Progenitor cell of endocrine pancreas (in vitro differentiated cells): ENCODE data around the gene CDKN3. TPM values are rescaled to one million over a fixed set of nuclear protein-coding genes. Genes with fewer than 3 reads are reported as not detected.
"Not testable (repeated sequence)": the region's sequence is repeated elsewhere in the genome, so short reads cannot be mapped to it uniquely, and the experiment has no call there.

Source experiments
- DNase-seq: peaks from one replicate; pipeline ENCODE4 v3.0.0; 2021; ENCODE audit warnings: low spot score; ENCODE audit not compliant: unreplicated experiment
- H3K27ac Mint-ChIP-seq: 2 replicates; pipeline ENCODE4 v1.8.0; 2021; ENCODE audit warnings: mild to moderate bottlenecking, moderate library complexity, mixed read lengths
- H3K27me3 Mint-ChIP-seq: 2 replicates; pipeline ENCODE4 v1.8.0; 2021; ENCODE audit warnings: mixed read lengths
- H3K36me3 Mint-ChIP-seq: 2 replicates; pipeline ENCODE4 v1.8.0; 2022; ENCODE audit warnings: mixed read lengths; ENCODE audit not compliant: insufficient read depth
- H3K4me1 Mint-ChIP-seq: 2 replicates; pipeline ENCODE4 v1.8.0; 2021; ENCODE audit warnings: low read depth, mixed read lengths
- H3K4me3 Mint-ChIP-seq: 2 replicates; pipeline ENCODE4 v1.8.0; 2021; ENCODE audit warnings: low read depth, mild to moderate bottlenecking, moderate library complexity, mixed read lengths
- H3K9me3 Mint-ChIP-seq: 2 replicates; pipeline ENCODE4 v1.8.0; 2021; ENCODE audit warnings: low read depth, mixed read lengths
- total RNA-seq: library from RNA; stranded (reverse); gene quantifications from 2 replicates; pipeline ENCODE4 v1.2.1, GENCODE V29; 2021
- TF ChIP-seq, protein P1 (sequence below): fragments of 200-600 bp; sonication (generic); IDR thresholded peaks from one replicate; pipeline ENCODE4 v1.5.0; 2021; ENCODE audit warnings: antibody characterized with exemption, mild to moderate bottlenecking; ENCODE audit not compliant: unreplicated experiment

CDKN3 gene
- total RNA-seq, 1 donor from 2014 or later: 20.5 TPM

DNA sequence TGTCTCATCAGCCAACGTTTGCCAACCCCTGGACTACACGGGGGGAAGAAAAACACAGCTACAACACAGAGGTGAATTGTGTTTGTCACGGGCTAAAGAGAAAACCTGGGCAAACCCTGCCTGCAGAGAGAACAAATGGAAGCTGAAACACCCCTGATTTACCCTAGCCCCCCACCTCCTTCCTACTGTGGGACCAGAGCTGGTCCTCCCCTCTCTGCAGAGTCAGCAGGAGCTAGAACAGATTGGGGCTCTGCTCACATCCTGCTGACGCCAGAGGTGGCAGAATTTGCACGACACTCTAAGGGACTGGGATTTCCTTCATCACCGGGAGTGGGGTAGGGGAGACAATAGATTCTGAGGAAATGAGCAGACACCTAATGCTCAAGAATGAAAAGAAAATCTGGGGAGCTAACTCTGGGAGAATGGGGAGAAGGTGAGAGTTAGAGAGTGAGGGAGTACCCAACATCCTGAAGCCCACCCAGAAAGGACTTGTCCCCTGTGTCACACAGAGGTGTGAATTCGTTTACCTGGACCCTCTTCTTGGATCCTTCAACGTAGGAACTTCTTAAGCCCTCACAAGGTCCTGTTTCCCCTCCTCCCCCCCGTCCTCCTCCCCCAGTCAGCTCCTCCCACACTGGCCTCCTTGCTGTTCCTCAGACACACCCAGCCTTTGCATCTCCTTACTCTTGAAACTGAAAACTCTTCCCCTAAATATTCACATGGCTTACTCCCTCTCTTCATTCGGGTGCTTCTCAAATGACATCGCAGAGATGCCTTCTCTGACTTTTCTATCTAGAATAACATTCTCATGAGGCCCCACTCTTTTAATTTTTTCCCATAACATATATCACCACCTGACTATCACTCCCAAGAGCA is 26.2 kb upstream of the CDKN3 start:
- Mint-ChIP-seq H3K36me3 (no peaks in the 10 kb centered on the region), H3K4me3 (no peak overlapping the region), H3K9me3 (no peaks in the 10 kb centered on the region), H3K27ac (no peak overlapping the region), H3K27me3 (no peaks in the 10 kb centered on the region), H3K4me1 (peaks cover 23% of the 10 kb centered on the region)
- TF ChIP-seq, protein P1, sequence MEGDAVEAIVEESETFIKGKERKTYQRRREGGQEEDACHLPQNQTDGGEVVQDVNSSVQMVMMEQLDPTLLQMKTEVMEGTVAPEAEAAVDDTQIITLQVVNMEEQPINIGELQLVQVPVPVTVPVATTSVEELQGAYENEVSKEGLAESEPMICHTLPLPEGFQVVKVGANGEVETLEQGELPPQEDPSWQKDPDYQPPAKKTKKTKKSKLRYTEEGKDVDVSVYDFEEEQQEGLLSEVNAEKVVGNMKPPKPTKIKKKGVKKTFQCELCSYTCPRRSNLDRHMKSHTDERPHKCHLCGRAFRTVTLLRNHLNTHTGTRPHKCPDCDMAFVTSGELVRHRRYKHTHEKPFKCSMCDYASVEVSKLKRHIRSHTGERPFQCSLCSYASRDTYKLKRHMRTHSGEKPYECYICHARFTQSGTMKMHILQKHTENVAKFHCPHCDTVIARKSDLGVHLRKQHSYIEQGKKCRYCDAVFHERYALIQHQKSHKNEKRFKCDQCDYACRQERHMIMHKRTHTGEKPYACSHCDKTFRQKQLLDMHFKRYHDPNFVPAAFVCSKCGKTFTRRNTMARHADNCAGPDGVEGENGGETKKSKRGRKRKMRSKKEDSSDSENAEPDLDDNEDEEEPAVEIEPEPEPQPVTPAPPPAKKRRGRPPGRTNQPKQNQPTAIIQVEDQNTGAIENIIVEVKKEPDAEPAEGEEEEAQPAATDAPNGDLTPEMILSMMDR: no peak
- DNase-seq: no peak

DNA sequence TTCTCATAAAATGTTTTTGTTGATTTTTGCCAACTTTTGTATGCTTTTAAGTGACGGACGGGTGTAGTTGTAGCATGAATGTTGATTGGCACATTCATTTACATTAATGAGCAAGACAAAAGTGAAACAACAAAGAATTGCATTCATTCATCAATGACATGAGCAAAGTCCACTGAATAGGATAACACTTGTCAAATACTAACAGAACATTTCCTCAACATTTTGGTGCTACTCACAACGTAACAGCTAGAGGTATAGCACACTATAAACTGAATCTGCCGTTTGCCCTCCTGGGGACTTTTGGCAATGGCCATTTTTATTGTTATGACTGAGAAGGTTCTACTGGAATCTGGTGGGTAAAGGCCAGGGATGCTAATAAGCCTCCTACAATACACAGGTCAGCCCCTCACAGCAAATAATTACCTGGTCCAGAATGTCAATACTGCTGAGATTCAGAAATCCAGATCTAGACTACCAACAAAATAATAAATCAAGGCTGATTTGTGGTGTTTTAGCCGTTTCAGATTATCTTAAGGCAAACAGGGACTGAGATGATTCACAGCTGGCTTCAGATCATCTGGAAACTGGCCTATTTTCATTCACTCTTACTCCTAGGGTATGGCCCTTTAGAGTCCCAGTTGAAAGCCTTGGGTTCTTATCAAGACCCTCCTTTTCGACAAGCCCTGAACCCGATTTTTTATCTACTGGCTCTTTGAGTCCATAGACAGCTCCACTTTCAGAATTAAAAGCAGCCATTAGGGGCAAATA is 22.5 kb upstream of the CDKN3 start:
- H3K27me3 Mint-ChIP-seq: no peaks in the 10 kb centered on the region
- H3K27ac Mint-ChIP-seq: no peak overlapping the region
- no peaks in the 10 kb centered on the region for H3K9me3 Mint-ChIP-seq
- H3K4me1 Mint-ChIP-seq: peaks cover 7% of the 10 kb centered on the region
- H3K4me3 Mint-ChIP-seq: no peak overlapping the region
- DNase-seq: no peak
- TF ChIP-seq, protein P1: no peak
- no peaks in the 10 kb centered on the region for H3K36me3 Mint-ChIP-seq

DNA sequence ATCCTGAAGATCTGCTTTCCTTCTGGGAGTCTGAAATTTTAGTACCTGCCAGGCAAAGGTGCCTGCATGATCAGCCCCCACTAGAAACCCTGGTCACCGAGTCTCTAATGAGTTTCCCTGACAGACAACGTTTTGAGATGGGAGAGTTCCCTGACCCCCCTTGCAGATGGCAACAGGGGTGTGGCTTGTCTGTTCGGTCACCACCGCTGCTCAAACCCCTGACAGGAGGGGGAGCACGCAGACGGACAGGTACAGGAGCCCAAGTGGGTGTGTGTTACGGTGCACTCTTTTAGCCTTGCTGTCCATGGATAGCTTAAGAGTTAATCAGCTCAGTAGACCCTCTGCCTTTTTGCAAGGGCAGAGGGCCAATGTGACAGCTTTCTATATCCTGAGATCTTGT is 19.3 kb upstream of the CDKN3 start:
- H3K4me3 Mint-ChIP-seq: no peak overlapping the region
- no peaks in the 10 kb centered on the region for H3K27me3 Mint-ChIP-seq
- H3K27ac Mint-ChIP-seq: no peak overlapping the region
- TF ChIP-seq, protein P1: no peak
- H3K36me3 Mint-ChIP-seq: no peaks in the 10 kb centered on the region
- DNase-seq: no peak
- H3K4me1 Mint-ChIP-seq: peaks cover 5% of the 10 kb centered on the region
- peaks cover 9% of the 10 kb centered on the region for H3K9me3 Mint-ChIP-seq

DNA sequence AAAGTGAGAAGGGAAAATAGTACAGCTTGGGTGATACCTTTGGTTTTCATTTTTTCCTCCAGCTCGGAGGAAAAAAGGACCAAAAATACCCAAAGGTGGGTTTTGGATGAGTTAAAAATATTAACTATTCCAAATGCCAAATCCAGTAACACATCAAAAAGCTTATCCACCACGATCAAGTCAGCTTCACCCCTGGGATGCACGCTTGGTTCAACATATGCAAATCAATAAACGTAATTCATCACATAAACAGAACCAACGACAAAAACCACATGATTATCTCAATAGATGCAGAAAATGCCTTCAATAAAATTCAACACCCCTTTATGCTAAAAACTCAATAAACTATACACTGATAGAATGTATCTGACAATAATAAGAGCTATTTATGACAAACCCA is 17.9 kb upstream of the CDKN3 start:
- not testable (repeated sequence) for H3K4me1 Mint-ChIP-seq

DNA sequence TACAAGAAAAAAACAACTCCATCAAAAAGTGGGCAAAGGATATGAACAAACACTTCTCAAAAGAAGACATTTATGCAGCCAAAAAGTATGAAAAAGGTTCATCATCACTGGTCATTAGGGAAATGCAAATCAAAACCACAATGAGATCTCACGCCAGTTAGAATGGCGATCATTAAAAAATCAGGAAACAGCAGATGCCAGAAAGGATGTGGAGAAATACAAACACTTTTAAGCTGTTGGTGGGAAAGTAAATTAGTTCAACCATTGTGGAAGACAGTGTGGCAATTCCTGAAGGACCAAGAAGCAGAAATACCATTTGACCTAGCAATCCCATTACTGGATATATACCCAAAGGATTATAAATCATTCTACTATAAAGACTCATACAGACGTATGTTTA is 16.2 kb upstream of the CDKN3 start:
- H3K36me3 Mint-ChIP-seq, H3K9me3 Mint-ChIP-seq, H3K4me1 Mint-ChIP-seq, H3K27me3 Mint-ChIP-seq, H3K4me3 Mint-ChIP-seq, DNase-seq, H3K27ac Mint-ChIP-seq: not testable (repeated sequence)

More for the DNA sequence above, 17.9 kb upstream of the CDKN3 start:
- DNase-seq, H3K27me3 Mint-ChIP-seq, H3K36me3 Mint-ChIP-seq, H3K4me3 Mint-ChIP-seq, H3K27ac Mint-ChIP-seq, H3K9me3 Mint-ChIP-seq: not testable (repeated sequence)

DNA sequence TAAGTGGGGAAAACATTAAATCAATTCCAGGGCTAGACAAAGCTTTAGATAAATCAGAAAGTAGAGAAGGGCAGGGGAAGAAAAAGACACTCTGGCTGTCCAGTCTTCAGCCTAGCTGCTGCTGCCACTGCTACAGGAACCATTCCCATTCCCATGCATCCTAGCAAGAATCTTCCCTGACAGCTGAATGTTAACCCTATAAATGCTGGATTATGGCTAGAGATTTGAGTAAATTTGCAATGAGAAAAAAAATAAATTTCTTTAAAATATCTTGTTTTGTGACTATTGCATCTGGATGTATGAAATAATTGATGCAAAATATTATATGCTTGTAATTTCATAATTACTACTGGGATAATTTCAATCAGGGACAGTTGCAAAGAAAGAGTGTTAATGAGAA is 15.0 kb upstream of the CDKN3 start:
- H3K4me3 Mint-ChIP-seq: no peak overlapping the region
- no peak overlapping the region for H3K27ac Mint-ChIP-seq
- no peak for DNase-seq
- TF ChIP-seq, protein P1: no peak
- H3K4me1 Mint-ChIP-seq: peaks cover 5% of the 10 kb centered on the region
- H3K9me3 Mint-ChIP-seq: peaks cover 9% of the 10 kb centered on the region
- H3K27me3 Mint-ChIP-seq: peaks cover 7% of the 10 kb centered on the region
- no peaks in the 10 kb centered on the region for H3K36me3 Mint-ChIP-seq
